Heart left ventricle (tissue), 16 donors: ENCODE results near the gene MAP3K7CL. TPM values are rescaled to one million over a fixed set of nuclear protein-coding genes. Genes with fewer than 3 reads are reported as not detected.

Experiments used
- ATAC-seq, 4 donors: fragments of 200-7000 bp; cut with Tn5 transposase; one replicate each; pipeline ENCODE4 v1.9.1; 2020 to 2022; ENCODE audit warnings: moderate library complexity in 4 of 4, mild to moderate bottlenecking in 3 of 4, moderate number of reproducible peaks in 1 of 4
- DNase-seq, 5 donors: peaks; one replicate each; pipeline ENCODE4 v3.0.0-alpha.2; 2020
- H3K27ac ChIP-seq, 12 donors: fragments of 200-600 bp; sonication (generic) in 4 of 12; one replicate each; pipeline versions ENCODE4 v1.5.0 to v1.8.0; 2016 to 2022; ENCODE audit warnings: mild to moderate bottlenecking in 2 of 12
- H3K27me3 ChIP-seq, 9 donors: fragments of 200-600 bp; sonication (generic) in 2 of 9; one replicate each; pipeline versions ENCODE4 v1.5.1 to v1.8.0; 2016 to 2022; ENCODE audit warnings: mild to moderate bottlenecking in 3 of 9
- H3K36me3 ChIP-seq, 9 donors: fragments of 200-600 bp; sonication (generic) in 2 of 9; one replicate each; pipeline versions ENCODE4 v1.5.0 to v1.8.0; 2018 to 2022; ENCODE audit warnings: mild to moderate bottlenecking in 2 of 9
- H3K4me1 ChIP-seq, 12 donors: fragments of 200-600 bp; sonication (generic) in 4 of 12; one replicate each; pipeline versions ENCODE4 v1.5.0 to v1.8.0; 2016 to 2022; ENCODE audit warnings: mild to moderate bottlenecking in 3 of 12
- H3K4me3 ChIP-seq, 12 donors: fragments of 200-600 bp; sonication (generic) in 4 of 12; one replicate each; pipeline versions ENCODE4 v1.5.0 to v1.8.0; 2017 to 2022; ENCODE audit warnings: mild to moderate bottlenecking in 9 of 12, moderate library complexity in 4 of 12
- H3K9me3 ChIP-seq, 12 donors: fragments of 200-600 bp; sonication (generic) in 4 of 12; one replicate each; pipeline versions ENCODE4 v1.5.0 to v1.8.0; 2016 to 2022; ENCODE audit warnings: mild to moderate bottlenecking in 1 of 12
- CTCF ChIP-seq, 12 donors: fragments of 200-600 bp; sonication (generic) in 4 of 12; IDR thresholded peaks; one replicate each; pipeline versions ENCODE4 v1.5.0 to v1.8.0; 2018 to 2022; ENCODE audit warnings: antibody characterized with exemption in 12 of 12, mild to moderate bottlenecking in 5 of 12
- POLR2A ChIP-seq, 2 donors: fragments of 450-650 bp; IDR thresholded peaks; one replicate each; pipeline ENCODE4 v1.6.1; 2017; ENCODE audit warnings: antibody characterized with exemption in 2 of 2, mild to moderate bottlenecking in 2 of 2, moderate library complexity in 2 of 2
- WGBS, 4 donors: extraction: QIAGEN DNeasy Blood & Tissue Kit in 2 of 4; methylation state at CpG; one replicate each; pipeline versions ENCODE4 v1.1.5 to v1.1.7; 2013 to 2018; 5-methylcytosine and 5-hydroxymethylcytosine counted together
- intact Hi-C, 10 donors: fragments of 100-400 bp; cut with DNase I; formaldehyde crosslinking; loops; one replicate each; pipeline versions ENCODE4 v1.11.1 to v1.14.2; 2022
- polyA plus RNA-seq, 2 donors: library from polyadenylated mRNA; stranded (reverse); fragments of 200-250 nt; gene quantifications; one replicate each; pipeline ENCODE4 v1.2.3, GENCODE V29; 2013
- total RNA-seq, 9 donors: library from RNA; depleted of rRNA in 2 of 9; stranded (reverse); fragments of >200 nt in 2 of 9; fragmentation: NEBNext Ultra II Directional in 3 of 9; extraction: Animal tissue kit (Norgen Biotek cat#: 25700) in 3 of 9; gene quantifications; one replicate each; pipeline versions ENCODE4 v1.1.0 to v1.2.4, GENCODE V29; 2016 to 2023
- donor health status: ischemic (EF 13 %, LVEDD 7.1; RV severe dilation, severe dysfunction).
- donor health status: healthy with polysubstance abuse.
- donor health status: DM: no; HTN: yes; CAD: no.
- donor health status: DM: no; HTN: no; CAD: no.
- donor health status: ischemic (EF 25% LVEDD 6.9; RV normal size, moderate dysfunction).
- donor health status: ischemic (EF 25% LVEDD 5.7; RV mildly dilated, moderate dysfunction).
- donor health status: healthy.
- donor health status: DM: yes; HTN: yes; CAD: no.
- donor health status: ischemic (EF 35%, LVEDD 5.7; RV mildly dilated, moderate dysfunction).
- donor health status: nonischemic (EF 11% LVEDD 7.7; RV severe dilation, severe dysfunction).
- donor health status: DM: yes; HTN: yes; CAD: no.
- donor health status: PGD.
- donor health status: ischemic (EF 29% LVEDD 5.4; RV normal size, mild dysfunction).
- donor health status: nonischemic (EF 23%, LVEDD 6.1; RV moderate dilation, normal function).

The MAP3K7CL gene
- total and polyA plus RNA-seq, 11 donors = 0.64 to 25.2 (median 6.3) TPM

GRCh38 chr21:29175408-29176134 lies 45.1 kb downstream of the MAP3K7CL start:
- Histone ChIP-seq H3K9me3 (no peaks in the 10 kb centered on the region), H3K27me3 (no peaks in the 10 kb centered on the region), H3K4me3 (peak overlapping the region in 1 of 12 donors; percentile 17), H3K27ac (peak overlapping the region in 7 of 12 donors; percentile 11 to 79 (median 37)), H3K36me3 (no peaks in the 10 kb centered on the region), H3K4me1 (peaks cover 0 to 40% (median 12%) of the 10 kb centered on the region in 12 donors)
- DNase-seq (no peak), ATAC-seq (peak in 2 of 4 donors; percentile 47 to 57)
- intact Hi-C loops = loop anchor here in 2 of 10 donors (10.0 kb wide), 2 partner anchors 119 to 129 kb away; partner anchors contain the start of gene BACH1 (in 1 of the 2)
- no peak for TF ChIP-seq POLR2A (IDR thresholded peaks at IDR 0.05)
- TF ChIP-seq CTCF (IDR thresholded peaks at IDR 0.05) = no peak
- 58 to 67% (median 63%) methylated on average over 3 of the region's 3 CpGs for WGBS, 4 donors

GRCh38 chr21:29176471-29177120 lies 46.2 kb downstream of the MAP3K7CL start:
- Histone ChIP-seq H3K4me1 (peaks cover 0 to 38% (median 15%) of the 10 kb centered on the region in 12 donors), H3K27me3 (no peaks in the 10 kb centered on the region), H3K4me3 (no peak overlapping the region), H3K36me3 (no peaks in the 10 kb centered on the region), H3K9me3 (no peaks in the 10 kb centered on the region), H3K27ac (peak overlapping the region in 3 of 12 donors; percentile 44 to 79 (median 50))
- TF ChIP-seq CTCF (IDR thresholded peaks at IDR 0.05) = no peak
- no peak for TF ChIP-seq POLR2A (IDR thresholded peaks at IDR 0.05)
- DNase-seq (no peak), ATAC-seq (no peak)
- intact Hi-C loops = loop anchor here in 2 of 10 donors (10.0 kb wide), 2 partner anchors 118 to 128 kb away; partner anchors contain the start of gene BACH1 (in 1 of the 2)
- 62 to 76% (median 69%) methylated on average over 2 of the region's 2 CpGs for WGBS, 4 donors

GRCh38 chr21:29177800-29178199 lies 47.4 kb downstream of the MAP3K7CL start:
- 85 to 97% (median 93%) methylated on average over 1 of the region's 1 CpG for WGBS, 4 donors
- H3K4me3 ChIP-seq = no peak overlapping the region
- peaks cover 0 to 49% (median 23%) of the 10 kb centered on the region in 12 donors for H3K4me1 ChIP-seq
- no peaks in the 10 kb centered on the region for H3K27me3 ChIP-seq
- ATAC-seq = no peak
- H3K9me3 ChIP-seq = no peaks in the 10 kb centered on the region
- no peak for TF ChIP-seq POLR2A (IDR thresholded peaks at IDR 0.05)
- TF ChIP-seq CTCF (IDR thresholded peaks at IDR 0.05) = no peak
- H3K36me3 ChIP-seq = no peaks in the 10 kb centered on the region
- H3K27ac ChIP-seq = no peak overlapping the region
- intact Hi-C loops = loop anchor here in 2 of 10 donors (10.0 kb wide), 2 partner anchors 117 to 127 kb away; partner anchors contain the start of gene BACH1 (in 1 of the 2)
- no peak for DNase-seq

- DNase-seq = no peak
- no peak for ATAC-seq
Observed at GRCh38 chr21:29178926-29179325, 48.5 kb downstream of the MAP3K7CL start.

More at GRCh38 chr21:29178926-29179325, 48.5 kb downstream of the MAP3K7CL start:
- Histone ChIP-seq H3K27me3 (no peaks in the 10 kb centered on the region), H3K9me3 (no peaks in the 10 kb centered on the region), H3K4me3 (no peak overlapping the region), H3K36me3 (no peaks in the 10 kb centered on the region), H3K4me1 (peaks cover 0 to 58% (median 25%) of the 10 kb centered on the region in 12 donors), H3K27ac (no peak overlapping the region)
- intact Hi-C loops = loop anchor here in 2 of 10 donors (10.0 kb wide), 2 partner anchors 116 to 126 kb away; partner anchors contain the start of gene BACH1 (in 1 of the 2)
- TF ChIP-seq CTCF (IDR thresholded peaks at IDR 0.05) (no peak), POLR2A (IDR thresholded peaks at IDR 0.05) (no peak)
- 91 to 96% (median 93%) methylated on average over 7 of the region's 7 CpGs for WGBS, 4 donors
